ENCODE measurements around the gene GPSM1. TPM values are rescaled to one million over a fixed set of nuclear protein-coding genes. Genes with fewer than 3 reads are reported as not detected.

Gene GPSM1
- total RNA-seq, 4 donors from 2014 or later, result 28.8 to 95.1 (median 38.1) TPM

- H3K4me3 ChIP-seq, result peak overlapping the region in 2 of 4 donors; percentile 86 to 89
- 35 to 42% methylated on average over 35 to 49 of the region's 54 CpGs for WGBS, 2 donors
- no peaks in the 10 kb centered on the region for H3K9me3 ChIP-seq
- H3K4me1 ChIP-seq, result peaks cover 0 to 60% (median 21%) of the 10 kb centered on the region in 4 donors
- H3K27me3 ChIP-seq, result no peaks in the 10 kb centered on the region
- peak overlapping the region in 2 of 4 donors; percentile 95 to 98 for H3K27ac ChIP-seq
- DNase-seq (ENCODE audit: low spot score in 2 of 2), result no peak
- TF ChIP-seq POLR2A (IDR thresholded peaks at IDR 0.05), result no peak
- TF ChIP-seq EP300 (IDR thresholded peaks at IDR 0.05), result no peak
- no peak for TF ChIP-seq CTCF (IDR thresholded peaks at IDR 0.05)
- H3K36me3 ChIP-seq, result peaks cover 0 to 2% (median 0%) of the 10 kb centered on the region in 3 donors
Measured at GRCh38 chr9:136363949-136364748, 36.8 kb downstream of the GPSM1 start.

- Histone ChIP-seq H3K27me3 (no peaks in the 10 kb centered on the region), H3K36me3 (peaks cover 0 to 2% (median 0%) of the 10 kb centered on the region in 3 donors), H3K27ac (no peak overlapping the region), H3K9me3 (no peaks in the 10 kb centered on the region), H3K4me1 (peaks cover 0 to 50% (median 21%) of the 10 kb centered on the region in 4 donors), H3K4me3 (no peak overlapping the region)
- WGBS, 2 donors, result 64 to 78% methylated on average over 14 to 16 of the region's 31 CpGs
- DNase-seq (ENCODE audit: low spot score in 2 of 2), result no peak
- TF ChIP-seq EP300 (IDR thresholded peaks at IDR 0.05) (no peak), CTCF (IDR thresholded peaks at IDR 0.05) (no peak), POLR2A (IDR thresholded peaks at IDR 0.05) (no peak)
Measured at GRCh38 chr9:136364942-136365774, 37.8 kb downstream of the GPSM1 start.

- TF ChIP-seq CTCF (IDR thresholded peaks at IDR 0.05), result no peak
- no peak for TF ChIP-seq EP300 (IDR thresholded peaks at IDR 0.05)
- TF ChIP-seq POLR2A (IDR thresholded peaks at IDR 0.05), result no peak
- Histone ChIP-seq H3K27me3 (no peaks in the 10 kb centered on the region), H3K9me3 (no peaks in the 10 kb centered on the region), H3K4me1 (peaks cover 0 to 43% (median 19%) of the 10 kb centered on the region in 4 donors), H3K4me3 (no peak overlapping the region), H3K36me3 (peaks cover 0 to 5% (median 0%) of the 10 kb centered on the region in 3 donors), H3K27ac (no peak overlapping the region)
- WGBS, 2 donors, result 51 to 59% methylated on average over 9 of the region's 9 CpGs
- peak in 1 of 2 donors; percentile 12 for DNase-seq (ENCODE audit: low spot score in 2 of 2)
Measured at GRCh38 chr9:136365775-136366222, 38.5 kb downstream of the GPSM1 start.

- TF ChIP-seq EP300 (IDR thresholded peaks at IDR 0.05) (no peak), POLR2A (IDR thresholded peaks at IDR 0.05) (no peak), CTCF (IDR thresholded peaks at IDR 0.05) (no peak)
- WGBS, 2 donors, result 90 to 94% methylated on average over 8 to 9 of the region's 9 CpGs
- no peaks in the 10 kb centered on the region for H3K27me3 ChIP-seq
- H3K36me3 ChIP-seq, result peaks cover 0 to 5% (median 0%) of the 10 kb centered on the region in 3 donors
- H3K4me3 ChIP-seq, result no peak overlapping the region
- no peak overlapping the region for H3K27ac ChIP-seq
- DNase-seq (ENCODE audit: low spot score in 2 of 2), result no peak
- H3K9me3 ChIP-seq, result no peaks in the 10 kb centered on the region
- peaks cover 0 to 34% (median 12%) of the 10 kb centered on the region in 4 donors for H3K4me1 ChIP-seq
Measured at GRCh38 chr9:136366826-136367225, 39.5 kb downstream of the GPSM1 start.

Data from tibial nerve (tissue), 4 donors.